ENCODE results near the gene LRCH3. TPM values are rescaled to one million over a fixed set of nuclear protein-coding genes. Genes with fewer than 3 reads are reported as not detected.

LRCH3 gene
- 100 to 1,000 TPM in 1 of 4 donors, 10 to 100 TPM in 3; 44.7 to 154 (median 49.4) TPM for total RNA-seq
- polyA plus RNA-seq, result 10 to 100 TPM in 1 of 3 donors, 1 to 10 TPM in 2; 4.8 to 15.7 (median 5.5) TPM

DNA sequence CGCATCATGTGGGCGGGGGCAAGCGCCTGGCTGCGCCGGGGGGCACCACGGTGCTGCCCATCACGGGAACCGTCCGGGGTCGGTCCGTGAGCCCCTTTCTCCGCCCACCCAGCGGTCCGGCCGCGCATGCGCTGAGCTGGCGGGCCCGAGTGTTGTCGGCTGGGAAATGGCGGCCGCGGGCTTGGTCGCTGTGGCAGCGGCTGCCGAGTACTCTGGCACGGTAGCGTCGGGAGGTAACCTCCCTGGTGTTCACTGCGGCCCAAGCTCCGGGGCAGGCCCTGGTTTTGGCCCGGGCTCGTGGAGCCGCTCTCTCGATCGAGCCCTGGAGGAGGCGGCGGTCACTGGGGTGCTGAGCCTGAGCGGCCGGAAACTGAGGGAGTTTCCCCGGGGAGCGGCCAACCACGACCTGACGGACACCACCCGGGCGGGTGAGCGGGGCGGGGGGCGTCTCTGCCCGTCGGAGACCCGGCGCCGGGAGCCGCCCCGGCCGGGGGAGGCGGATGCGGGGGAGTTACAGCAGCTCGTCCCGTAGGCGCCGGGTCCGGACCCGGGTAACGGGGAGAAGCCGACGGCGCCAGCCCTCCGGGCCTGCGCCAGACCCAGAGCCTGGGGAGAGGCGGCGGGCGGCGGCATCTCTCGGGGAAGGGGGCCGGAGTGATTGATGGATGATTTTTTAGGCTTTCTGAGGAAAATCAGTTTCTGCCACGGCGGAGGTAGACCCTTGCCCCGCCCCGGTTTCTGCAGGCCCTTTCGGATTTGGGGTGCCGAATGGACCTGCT lies at the start of gene LRCH3:
Gene LRCH3 (plus strand): TSS at position 142 of the 779 bp plus-strand sequence. CDS start 25 bp downstream, at position 167.
- TF ChIP-seq POLR2A (IDR thresholded peaks at IDR 0.05) (peak in 1 of 2 donors; percentile 49), POLR2AphosphoS5 (IDR thresholded peaks at IDR 0.05) (peak; percentile 71 to 92 (median 88)), EP300 (IDR thresholded peaks at IDR 0.05) (no peak)

DNA sequence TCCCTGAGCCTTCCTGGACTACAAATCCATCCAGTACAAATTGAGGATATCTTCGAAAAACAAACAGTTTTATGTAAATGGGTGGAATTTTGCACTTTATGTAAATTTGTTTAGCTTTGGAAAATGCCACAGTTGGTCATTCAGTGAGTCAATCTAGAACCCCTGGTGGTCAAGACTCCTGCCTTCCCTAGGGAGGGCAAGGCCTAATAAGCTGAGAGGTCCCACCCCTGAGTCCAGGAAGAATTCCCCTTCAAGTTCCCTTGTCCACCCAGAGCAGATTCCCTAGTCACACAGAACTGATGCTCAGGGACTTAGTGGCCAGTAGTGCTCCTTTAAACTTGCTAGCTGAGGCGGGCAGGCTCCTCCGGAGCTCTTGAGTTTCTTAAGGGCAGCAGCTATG lies 48.3 kb upstream of the LRCH3 start:
- 90 to 92% methylated on average over 3 of the region's 3 CpGs for WGBS, 2 donors

More for the DNA sequence above, at the start of gene LRCH3:
- Histone ChIP-seq H3K4me1 (peaks cover 0 to 32% (median 26%) of the 10 kb centered on the region in 4 donors), H3K27me3 (no peaks in the 10 kb centered on the region), H3K4me3 (peak within 1 kb of the TSS; percentile 87 to 94 (median 92)), H3K9me3 (no peaks in the 10 kb centered on the region), H3K36me3 (no peaks in the 10 kb centered on the region), H3K27ac (peak within 1 kb of the TSS; percentile 96)
- intact Hi-C loops (cut with DNase I), result loop anchor here (1.0 kb wide), 1 partner anchor 41 kb away; no protein-coding TSS in a partner anchor
- peak; percentile 85 for DNase-seq
- WGBS, 2 donors, result 0 to 1% methylated on average over 83 of the region's 83 CpGs

DNA sequence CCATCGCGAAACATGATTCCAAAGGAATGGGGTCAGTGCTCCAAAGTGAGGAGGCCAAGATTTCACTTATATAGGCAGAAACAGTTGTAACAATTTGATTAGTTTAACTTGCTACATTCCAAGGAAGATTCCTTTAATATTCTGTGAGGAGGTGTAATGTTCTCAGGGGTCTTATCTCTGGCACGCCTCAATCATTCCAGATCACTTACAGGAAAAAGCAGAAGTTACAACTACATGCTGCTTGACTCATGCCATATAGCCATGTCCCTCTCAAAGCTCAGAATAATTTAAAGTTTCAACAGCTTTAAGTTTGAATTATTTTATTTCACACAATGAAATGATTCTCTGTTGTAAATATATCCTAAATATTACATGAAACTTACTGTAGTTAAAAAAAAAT lies 44.8 kb upstream of the LRCH3 start:
- no peak for DNase-seq
- Histone ChIP-seq H3K4me3 (no peak overlapping the region), H3K36me3 (no peaks in the 10 kb centered on the region), H3K27ac (no peak overlapping the region), H3K27me3 (no peaks in the 10 kb centered on the region), H3K4me1 (peaks cover 0 to 13% (median 6%) of the 10 kb centered on the region in 4 donors), H3K9me3 (no peaks in the 10 kb centered on the region)
- TF ChIP-seq POLR2A (IDR thresholded peaks at IDR 0.05) (no peak), POLR2AphosphoS5 (IDR thresholded peaks at IDR 0.05) (no peak), EP300 (IDR thresholded peaks at IDR 0.05) (no peak)
- TF ChIP-seq, protein P1, sequence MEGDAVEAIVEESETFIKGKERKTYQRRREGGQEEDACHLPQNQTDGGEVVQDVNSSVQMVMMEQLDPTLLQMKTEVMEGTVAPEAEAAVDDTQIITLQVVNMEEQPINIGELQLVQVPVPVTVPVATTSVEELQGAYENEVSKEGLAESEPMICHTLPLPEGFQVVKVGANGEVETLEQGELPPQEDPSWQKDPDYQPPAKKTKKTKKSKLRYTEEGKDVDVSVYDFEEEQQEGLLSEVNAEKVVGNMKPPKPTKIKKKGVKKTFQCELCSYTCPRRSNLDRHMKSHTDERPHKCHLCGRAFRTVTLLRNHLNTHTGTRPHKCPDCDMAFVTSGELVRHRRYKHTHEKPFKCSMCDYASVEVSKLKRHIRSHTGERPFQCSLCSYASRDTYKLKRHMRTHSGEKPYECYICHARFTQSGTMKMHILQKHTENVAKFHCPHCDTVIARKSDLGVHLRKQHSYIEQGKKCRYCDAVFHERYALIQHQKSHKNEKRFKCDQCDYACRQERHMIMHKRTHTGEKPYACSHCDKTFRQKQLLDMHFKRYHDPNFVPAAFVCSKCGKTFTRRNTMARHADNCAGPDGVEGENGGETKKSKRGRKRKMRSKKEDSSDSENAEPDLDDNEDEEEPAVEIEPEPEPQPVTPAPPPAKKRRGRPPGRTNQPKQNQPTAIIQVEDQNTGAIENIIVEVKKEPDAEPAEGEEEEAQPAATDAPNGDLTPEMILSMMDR (IDR thresholded peaks at IDR 0.05), result no peak
- intact Hi-C loops (cut with DNase I), result loop anchor here (5.0 kb wide), 1 partner anchor 101 kb away; no protein-coding TSS in a partner anchor
- 83 to 84% methylated on average over 3 of the region's 3 CpGs for WGBS, 2 donors

More for the DNA sequence above, 48.3 kb upstream of the LRCH3 start:
- intact Hi-C loops (cut with DNase I), result no loop called here
- Histone ChIP-seq H3K27me3 (no peaks in the 10 kb centered on the region), H3K4me1 (peaks cover 0 to 2% (median under 1%) of the 10 kb centered on the region in 4 donors), H3K9me3 (no peaks in the 10 kb centered on the region), H3K36me3 (no peaks in the 10 kb centered on the region), H3K27ac (no peak overlapping the region), H3K4me3 (no peak overlapping the region)
- TF ChIP-seq POLR2AphosphoS5 (IDR thresholded peaks at IDR 0.05) (no peak), POLR2A (IDR thresholded peaks at IDR 0.05) (no peak), EP300 (IDR thresholded peaks at IDR 0.05) (no peak)
- TF ChIP-seq, protein P1 (IDR thresholded peaks at IDR 0.05), result no peak
- no peak for DNase-seq

DNA sequence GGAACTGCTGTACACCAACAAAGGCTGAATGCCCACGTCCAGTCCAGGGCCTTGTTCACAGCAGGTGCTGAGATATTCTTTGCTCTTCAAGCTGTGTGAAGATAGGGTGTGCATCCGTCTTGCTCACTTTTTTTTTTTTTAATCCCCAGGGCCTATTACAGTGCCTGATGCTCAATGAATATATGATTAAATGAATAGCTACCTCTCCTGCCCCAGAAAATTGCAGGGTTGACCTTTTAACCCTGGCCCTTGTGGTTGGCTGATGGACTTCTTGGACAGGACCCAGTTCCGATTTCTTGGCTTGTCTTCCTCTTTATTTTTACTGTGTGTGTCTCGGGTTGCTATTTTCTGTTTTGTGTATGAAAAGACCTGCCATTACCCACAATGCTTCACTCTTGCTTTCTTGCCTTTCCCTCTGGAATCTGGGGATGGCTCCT lies 44.2 kb upstream of the LRCH3 start:
- Histone ChIP-seq H3K27me3 (no peaks in the 10 kb centered on the region), H3K36me3 (no peaks in the 10 kb centered on the region), H3K4me3 (no peak overlapping the region), H3K9me3 (no peaks in the 10 kb centered on the region), H3K4me1 (peaks cover 0 to 19% (median 12%) of the 10 kb centered on the region in 4 donors), H3K27ac (no peak overlapping the region)
- WGBS, 2 donors, result 69 to 78% methylated on average over 4 of the region's 4 CpGs
- TF ChIP-seq POLR2A (IDR thresholded peaks at IDR 0.05) (no peak), POLR2AphosphoS5 (IDR thresholded peaks at IDR 0.05) (no peak), EP300 (IDR thresholded peaks at IDR 0.05) (no peak)
- TF ChIP-seq, protein P1 (IDR thresholded peaks at IDR 0.05), result no peak
- intact Hi-C loops (cut with DNase I), result loop anchor here (5.0 kb wide), 1 partner anchor 100 kb away; no protein-coding TSS in a partner anchor
- DNase-seq, result no peak
